NOMO-1 treated with dmso at 0.1 percent for 144 hours (cell line): Measurements from ENCODE around the gene POLR1C.
A peak's percentile ranks its signal among the peaks of the same experiment; 100 is the strongest.
"Not testable (repeated sequence)": the region's sequence is repeated elsewhere in the genome, so short reads cannot be mapped to it uniquely, and the experiment has no call there.

Source experiments
- DNase-seq: peaks from one replicate; lab custom pipeline; 2025; ENCODE audit not compliant: unreplicated experiment; lab: John Stamatoyannopoulos, UW

The POLR1C gene

DNA sequence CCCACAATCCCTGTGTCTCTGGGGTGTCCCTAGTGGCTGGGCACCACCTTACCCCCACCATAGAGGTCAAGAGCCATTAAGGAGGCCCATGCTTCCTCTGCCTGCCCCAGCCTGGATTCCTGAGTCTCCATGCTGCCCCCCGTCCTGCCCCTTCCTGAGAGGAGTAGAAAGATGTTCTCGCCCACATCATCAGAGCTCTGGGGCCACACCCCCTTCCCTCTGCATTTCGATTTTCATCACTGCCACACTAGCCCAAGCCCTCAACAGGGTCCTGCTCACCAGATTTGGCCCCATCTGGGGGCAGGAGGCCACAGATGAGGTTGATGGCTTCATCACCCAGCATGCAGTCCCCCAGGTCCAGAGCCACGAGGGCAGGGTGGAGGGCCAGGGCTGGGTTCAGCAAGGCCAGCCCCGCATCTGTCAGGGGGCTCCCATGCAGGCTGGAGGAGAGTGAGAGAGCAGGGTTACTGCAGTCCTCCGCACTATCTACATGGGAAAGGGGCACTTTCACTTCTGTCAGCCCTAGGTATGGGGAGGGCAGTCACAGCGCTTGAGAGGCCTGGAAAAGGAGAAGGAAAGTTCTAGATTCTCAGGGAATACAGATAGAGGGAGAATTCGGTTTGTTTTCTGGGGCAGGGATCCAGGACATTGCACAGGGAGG is 8.3 kb upstream of the POLR1C start:
- no peak for DNase-seq

DNA sequence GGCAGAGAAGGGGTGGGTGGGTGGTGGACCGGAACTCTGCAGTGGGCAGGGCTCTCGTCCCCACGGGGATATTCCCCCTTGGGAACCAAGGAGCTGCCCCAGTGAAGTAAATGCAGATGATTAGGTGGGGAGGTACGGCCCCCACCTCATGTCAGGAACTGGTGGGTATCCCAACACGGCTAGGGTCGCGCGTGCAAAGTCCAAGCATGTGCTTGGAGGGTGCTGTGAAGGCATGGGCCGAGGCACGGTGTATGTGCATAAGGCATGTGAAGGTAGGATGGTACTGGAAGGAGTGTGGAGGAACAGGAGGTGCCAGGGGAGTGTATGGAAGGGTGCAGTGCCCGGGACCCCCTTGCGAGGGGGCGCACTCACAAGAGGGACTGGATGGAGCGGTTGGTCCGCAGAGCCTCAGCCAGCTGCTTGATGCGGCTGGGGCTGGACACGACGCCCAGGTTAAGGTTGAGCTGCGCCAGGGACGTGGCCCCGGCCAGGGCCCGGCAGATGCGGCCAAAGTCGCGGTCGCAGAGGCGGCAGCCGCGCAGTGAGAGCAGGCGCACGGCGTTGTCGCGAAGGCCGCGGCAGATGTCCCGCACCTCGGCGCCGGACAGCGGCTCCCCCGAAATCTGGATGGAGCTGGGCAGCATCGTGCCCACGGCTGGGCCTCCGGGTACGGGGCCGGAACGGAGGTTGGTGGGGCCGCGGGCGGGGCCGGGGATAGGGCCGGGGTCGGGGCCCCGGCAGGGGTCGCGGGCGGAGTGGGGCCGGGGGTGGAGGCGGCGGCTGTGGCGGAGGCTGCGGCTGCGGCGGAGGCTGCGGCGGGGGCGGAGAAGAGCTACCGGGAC is 7.5 kb upstream of the POLR1C start:
- DNase-seq: no peak

- DNase-seq: peak; percentile 10
Observed at GRCh38 chr6:43509984-43510826, 6.7 kb upstream of the POLR1C start, which contains the start of gene LRRC73. Gene LRRC73 (minus strand): TSS chr6:43510346. CDS start chr6:43509785, 561 bp downstream.

- DNase-seq: no peak
Observed at GRCh38 chr6:43510827-43511163, 6.1 kb upstream of the POLR1C start.

DNA sequence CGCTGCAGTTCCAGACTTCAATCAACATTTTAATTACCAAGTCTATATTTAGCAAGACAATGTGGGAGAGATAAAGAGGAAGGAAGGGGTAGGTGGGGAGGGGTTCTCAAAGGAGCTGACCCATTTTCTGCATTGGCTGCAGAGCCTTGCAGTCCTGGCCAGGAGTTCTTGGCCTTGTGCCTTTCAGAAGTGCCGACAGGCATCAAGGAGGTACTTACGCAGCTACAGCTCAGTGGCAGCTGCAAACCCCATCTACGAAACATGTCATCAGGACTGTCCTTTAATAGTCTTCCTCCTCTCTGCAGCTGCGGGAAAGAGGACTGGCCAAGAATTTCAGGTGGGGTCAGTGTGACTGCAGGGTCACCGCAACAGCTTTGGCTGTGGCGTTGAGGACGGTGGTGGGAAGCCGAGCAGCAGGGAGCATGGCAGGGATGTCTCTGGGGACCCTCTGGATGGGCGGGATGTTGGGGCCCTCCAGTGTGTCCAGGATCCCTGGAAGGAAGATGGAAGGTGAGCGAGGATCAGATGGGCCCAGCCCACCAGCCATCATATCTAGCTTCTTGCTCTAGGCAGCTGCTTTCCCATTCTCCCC is 5.0 kb upstream of the POLR1C start:
- no peak for DNase-seq

GRCh38 chr6:43515808-43516207 is 1.1 kb upstream of the POLR1C start:
- DNase-seq: no peak

- DNase-seq: no peak
Observed at GRCh38 chr6:43516367-43516696, 557 bp upstream of the POLR1C start.

DNA sequence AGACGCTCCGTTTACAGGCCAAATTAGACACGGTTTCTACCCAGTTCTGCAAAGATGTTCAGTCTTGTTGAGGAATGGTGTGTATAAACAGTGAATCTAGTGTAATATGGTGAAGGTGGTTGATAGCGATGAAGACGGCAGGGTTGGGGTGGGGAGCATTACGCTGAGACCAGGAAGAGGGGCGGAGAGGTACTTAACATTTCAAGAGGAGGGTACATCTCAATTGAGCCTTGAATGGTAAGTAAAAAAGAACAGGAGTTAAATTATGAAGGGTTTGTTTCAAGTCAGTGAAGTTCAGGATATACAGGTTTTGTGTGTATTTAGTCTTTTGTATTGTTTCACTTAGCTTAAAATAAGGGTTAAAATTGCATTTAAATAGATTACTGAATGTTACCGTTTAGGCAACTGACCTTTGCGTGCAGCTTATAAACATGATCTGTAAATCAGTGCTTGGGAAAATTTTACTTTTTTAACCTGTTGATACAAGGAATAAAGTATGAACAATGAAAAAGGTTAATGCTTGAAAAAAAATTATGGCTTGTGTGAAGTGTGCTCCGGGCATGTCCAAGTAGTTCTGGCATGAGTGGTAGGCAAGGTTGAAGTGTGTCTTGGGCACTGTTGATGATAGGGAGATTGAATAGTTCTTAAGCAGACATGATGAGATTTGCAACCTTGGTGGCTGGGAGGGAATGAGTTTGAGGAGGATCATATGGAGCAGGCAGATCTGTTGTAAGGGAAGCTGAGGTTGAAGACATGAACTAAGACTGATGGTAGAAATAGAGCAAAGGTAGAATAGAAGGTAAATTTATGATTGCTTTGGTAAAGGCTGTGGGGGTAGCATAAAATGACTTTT is 842 bp downstream of the POLR1C start:
- DNase-seq: no peak

- no peak for DNase-seq
Observed at GRCh38 chr6:43520097-43520496, 3.2 kb downstream of the POLR1C start.

DNA sequence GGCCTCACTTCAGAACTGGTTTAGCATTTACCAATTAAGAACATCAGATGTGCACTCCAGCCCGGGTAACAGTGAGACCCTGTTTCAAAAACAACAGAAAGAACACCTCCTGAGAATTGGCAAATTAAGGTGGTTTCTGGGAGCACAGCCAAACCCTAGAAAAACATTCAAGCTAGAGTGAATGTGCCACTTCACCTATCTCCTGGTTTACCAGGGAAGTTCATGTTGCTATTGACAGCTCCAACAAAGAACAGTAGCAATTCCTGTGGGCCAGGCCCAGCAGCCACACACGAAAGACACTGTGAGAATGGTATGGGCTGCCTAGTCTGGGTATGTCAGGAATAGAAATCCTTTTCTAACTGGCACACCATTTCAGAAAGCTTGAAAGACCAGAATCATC is 4.9 kb downstream of the POLR1C start:
- no peak for DNase-seq

DNA sequence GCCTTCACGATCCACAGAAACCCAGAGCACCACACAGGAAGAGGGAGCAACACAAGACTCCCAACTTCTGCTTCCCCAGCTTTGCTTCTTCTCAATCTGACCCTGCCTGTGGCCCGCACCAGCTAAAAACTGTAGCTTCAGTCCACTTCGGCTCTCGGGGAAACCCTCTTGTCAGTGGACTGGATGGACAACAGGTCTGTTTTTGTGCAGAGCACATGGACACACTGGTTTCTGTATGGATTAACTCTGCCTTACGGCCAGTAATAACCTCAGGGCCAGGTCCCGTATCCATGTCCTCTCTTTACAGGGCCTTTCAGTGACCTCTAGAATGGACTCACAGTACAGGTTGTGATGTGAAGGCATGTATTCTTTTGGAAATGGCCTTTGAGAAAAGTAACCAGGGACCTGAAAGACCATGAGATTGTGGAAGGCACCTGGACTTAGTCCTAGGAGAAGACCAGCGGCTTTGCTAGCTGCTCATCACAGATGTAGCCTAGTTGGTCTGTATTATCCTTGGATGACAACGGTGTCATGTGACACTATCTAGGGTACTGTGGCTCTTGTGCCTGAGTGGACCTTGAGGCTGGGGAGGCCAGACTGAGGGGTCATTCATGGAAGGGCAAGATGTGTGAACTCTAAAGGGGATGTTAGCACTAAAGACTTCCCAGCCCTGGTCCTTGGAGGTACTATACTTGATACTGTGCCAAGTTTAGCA is 5.8 kb downstream of the POLR1C start:
- no peak for DNase-seq

DNA sequence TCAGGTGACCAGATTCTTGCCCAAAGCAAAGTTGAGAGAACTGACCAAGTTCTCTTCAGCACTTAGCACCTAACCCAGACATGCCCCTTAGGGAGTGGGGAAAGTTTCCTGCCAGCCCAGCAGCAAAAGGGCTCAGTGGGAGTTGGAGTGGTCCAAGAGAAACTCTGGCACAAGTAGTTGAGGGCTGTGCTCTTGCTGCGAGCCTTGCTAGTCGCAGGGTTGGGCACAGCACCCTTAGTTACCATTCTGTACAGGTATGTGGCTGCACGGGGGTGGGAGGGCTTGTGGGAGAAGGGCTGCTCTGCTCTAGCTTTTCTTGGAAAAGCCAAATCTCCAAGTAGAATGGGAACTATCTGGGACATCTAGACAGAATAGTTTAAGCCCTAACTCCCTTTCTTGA is 6.4 kb downstream of the POLR1C start:
- no peak for DNase-seq

DNA sequence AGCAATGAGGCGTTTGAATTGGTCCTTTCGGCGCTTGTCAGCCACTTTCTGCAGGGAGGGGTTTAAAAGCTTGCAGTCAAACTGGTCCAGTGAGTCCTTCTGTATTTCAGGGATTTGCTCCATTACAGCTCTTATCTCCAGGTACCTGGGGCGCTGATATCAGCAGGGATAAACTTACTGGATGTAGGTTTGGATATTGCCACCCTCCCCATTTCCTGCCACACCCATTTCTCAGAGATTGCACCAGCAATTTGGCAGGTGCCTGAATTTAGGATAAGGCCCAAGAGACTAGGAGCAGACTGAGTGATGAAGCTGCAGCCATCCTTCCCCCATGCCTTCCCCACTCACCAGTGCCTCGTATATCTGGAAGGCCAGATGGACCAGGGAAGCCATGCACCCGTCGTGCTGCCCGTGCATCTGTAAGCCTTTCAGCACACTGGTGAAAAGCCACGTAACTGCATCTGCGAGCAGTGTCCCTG is 7.6 kb downstream of the POLR1C start:
- DNase-seq: no peak

GRCh38 chr6:43532201-43532600 is 15.3 kb downstream of the POLR1C start:
- no peak for DNase-seq

DNA sequence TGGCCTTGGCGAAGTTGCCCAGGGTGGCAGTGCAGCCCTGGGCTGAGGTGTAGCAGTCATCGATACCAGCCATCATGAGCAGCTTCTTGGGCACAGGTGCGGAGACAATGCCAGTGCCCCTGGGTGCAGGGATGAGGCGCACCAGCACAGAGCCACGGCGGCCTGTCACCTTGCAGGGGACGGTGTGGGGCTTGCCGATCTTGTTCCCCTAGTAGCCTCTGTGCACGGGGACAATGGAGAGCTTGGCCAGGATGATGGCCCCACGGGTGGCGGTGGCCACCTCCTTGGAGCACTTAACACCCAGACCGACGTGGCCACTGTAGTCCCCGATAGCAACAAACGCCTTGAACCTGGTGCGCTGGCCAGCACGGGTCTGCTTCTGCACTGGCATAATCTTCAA is 22.1 kb downstream of the POLR1C start:
- not testable (repeated sequence) for DNase-seq

DNA sequence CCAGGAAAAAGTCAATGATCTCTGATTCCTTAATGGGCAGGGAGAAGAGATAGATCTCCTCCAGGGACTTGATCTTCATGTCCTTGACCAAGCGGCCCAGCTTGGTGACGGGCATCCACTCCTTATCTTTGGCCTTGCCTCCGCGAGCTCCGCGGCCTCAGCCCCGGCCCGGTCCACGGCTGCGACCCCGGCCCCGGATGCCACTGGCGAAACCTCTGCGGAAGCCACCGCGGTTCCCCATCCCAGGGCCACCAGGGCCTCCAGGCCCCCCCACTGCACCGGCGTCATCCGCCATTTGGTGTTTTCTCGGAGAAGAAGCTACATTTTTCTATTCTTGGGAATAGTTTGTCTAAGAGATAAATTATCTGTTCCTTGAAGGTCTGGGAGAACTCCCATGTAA is 22.5 kb downstream of the POLR1C start:
- not testable (repeated sequence) for DNase-seq

GRCh38 chr6:43540507-43540906 is 23.6 kb downstream of the POLR1C start:
- no peak for DNase-seq

GRCh38 chr6:43541774-43542471 is 25.0 kb downstream of the POLR1C start:
- no peak for DNase-seq

DNA sequence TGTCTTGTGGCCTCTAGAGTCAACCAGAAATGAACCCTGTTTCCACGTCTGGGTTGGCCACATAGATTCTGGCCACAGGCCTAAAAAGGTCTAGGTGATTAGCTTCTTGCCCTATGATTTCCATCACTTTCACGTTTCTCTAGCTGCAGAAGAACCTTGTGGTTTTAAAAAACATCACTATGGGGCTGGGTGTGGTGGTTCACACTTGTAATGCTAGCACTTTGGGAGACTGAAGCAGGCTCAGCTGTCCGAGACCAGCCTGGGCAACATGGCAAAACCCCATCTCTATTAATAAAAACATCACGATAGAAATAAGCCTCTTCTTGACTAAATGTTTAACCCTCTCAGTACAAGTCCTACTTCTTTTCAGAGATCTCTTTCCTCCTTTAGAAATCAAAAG is 27.6 kb downstream of the POLR1C start:
- DNase-seq: no peak
